GM18508 (cell line): ENCODE results near the gene FBXW7.

Experiments used
- ATAC-seq: cut with Tn5 transposase; IDR thresholded peaks from one replicate; pipeline ENCODE4 v1.9.1; 2021; ENCODE audit warnings: moderate number of reproducible peaks; ENCODE audit not compliant: insufficient read depth, unreplicated experiment

Gene FBXW7

GRCh38 chr4:152479428-152480026 lies 56.4 kb downstream of the FBXW7 start:
- no peak for ATAC-seq

DNA sequence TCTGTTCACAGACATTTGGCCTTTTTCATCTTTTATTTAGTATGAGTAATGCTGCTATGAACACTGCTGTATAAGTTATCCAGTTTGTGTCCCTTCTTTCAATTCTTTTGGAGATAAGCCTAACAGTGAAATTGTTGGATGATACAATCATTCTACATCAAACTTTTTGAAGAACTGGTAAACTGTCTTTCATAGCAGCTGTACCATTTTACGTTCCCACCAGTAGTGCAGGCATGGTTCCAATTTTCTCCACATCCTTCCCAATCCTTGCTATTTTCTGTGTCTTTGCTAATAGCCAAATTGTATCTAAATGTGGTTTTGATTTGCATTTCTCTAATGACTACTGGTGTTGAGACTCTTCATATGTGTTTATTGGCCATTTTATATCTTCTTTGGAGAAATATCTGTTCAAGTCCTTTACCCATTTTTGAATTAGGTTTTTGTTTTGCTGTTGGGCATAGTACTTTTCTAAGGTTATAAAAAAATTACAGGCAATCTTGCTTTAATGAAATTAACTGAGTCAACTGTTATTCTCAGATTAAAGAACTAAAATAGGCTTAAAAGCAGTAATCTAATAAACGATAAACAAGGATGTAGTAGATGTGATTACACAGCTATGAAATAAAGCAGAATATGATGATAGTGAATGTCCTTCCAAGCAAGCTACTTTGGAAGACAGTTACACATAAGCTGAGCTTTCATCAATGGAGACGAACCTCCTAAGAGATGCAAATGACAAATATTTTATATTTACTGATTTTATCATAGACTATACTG lies 57.2 kb downstream of the FBXW7 start:
- no peak for ATAC-seq

DNA sequence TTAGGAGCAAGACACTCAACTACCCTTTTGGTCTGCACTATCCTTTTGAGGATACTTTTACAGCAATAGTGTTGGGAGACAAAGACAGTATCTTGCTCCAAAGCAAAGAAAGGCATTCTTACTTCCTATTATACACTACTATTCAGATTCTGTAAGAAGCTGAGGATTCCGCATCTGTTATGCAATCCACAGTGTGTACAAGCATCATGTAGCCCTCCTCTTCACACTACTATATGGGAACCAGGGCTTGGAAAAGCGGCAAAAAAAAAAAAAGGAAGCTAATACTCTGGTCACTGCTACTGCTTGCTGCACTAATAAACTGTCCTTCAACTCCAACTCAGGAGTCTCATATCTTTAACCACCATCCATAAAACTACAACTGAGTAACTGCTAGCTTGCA lies 59.1 kb downstream of the FBXW7 start:
- ATAC-seq, result no peak

DNA sequence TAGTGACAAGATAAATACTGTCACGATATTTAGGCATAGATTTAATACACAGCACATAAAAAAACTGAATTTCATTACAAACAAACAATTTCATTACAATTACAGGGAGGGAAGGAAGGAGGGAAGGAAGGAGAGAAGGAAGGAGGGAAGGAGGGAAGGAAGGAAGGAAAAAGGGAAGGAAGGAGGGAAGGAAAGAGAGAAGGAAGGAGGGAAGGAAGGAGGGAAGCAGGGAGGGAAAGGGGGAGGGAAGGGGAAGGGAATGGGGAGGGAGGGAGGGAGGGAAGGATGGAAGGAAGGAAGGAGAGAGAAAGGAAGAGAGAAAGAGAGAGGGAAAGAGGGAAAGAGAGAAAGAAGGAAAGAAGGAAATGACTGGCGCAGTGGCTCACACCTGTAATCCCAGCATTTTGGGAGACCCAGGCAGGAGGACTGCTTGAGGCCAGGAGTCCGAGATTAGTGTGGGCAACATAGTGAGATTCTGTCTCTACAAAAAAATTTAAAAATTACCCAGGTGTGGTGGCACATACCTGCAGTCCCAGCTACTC lies 64.6 kb downstream of the FBXW7 start:
- ATAC-seq, result no peak

DNA sequence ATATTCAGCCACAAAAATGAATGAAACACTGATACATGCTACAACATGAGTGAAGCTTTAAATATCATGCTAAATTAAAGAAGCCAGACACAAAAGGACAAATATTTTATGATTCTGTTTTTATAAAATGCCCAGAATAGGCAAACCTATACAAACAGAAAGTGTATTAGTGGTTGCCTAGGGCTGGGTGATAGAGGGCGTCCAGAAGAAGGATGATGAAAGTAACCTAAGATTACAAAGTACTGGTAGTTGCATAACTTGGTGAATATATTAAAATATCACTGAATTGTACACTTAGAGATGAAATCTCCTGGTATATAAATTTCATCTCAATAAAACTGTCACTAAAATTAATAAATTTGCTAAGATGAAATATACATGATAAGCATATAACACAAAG lies 67.5 kb downstream of the FBXW7 start:
- no peak for ATAC-seq

DNA sequence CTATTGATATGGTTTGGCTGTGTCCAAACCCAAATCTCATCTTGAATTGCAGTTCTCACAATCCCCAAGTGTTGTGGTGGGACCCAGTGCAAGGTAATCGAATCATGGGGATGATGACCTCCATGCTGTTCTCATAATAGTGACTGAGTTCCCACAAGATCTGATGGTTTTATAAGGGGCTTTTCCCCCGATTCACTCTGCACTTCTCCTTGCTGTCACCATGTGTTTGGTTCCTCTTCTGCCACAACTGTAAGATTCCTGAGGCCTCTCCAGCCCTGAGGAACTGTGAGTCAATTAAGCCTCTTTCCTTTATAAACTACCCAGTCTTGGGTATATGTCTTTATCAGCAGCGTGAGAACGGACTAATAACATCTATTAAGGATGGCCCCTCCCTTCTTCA lies 68.8 kb downstream of the FBXW7 start:
- no peak for ATAC-seq

DNA sequence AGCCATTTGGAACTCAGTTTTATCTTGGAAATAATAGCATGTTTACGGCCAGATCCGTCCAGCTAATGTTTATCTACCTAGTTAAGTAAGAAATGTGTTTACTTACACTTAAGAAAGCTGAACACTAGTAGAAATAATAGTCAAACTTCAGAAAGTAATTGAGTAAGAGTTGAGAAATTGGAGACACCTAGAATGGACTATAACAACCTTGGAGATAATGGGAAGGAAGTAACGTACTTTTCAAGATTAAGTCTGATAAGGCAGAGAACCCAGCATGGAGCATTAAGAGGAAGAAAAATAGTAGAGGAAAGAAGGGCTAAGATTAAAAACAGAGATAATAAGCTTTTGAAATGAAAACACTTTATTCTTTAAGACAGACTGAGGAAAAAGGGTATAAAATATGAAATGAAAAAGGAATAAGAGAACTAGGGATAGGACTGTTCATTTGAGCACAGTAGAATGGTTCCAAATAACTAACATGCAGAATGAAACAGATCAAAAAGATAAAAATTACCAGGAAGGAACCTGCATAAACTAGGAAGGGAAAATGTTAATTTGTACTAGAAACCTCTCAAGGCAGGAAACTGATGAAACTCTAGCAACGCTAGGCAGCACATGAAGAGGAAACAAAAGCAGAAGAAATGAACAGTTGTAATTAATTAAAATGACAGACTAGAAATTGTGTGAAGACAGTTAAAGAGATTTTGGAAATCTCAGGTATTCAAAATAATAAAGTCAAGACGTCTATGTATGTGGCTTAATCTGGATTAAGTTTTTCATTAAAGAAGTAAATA lies 71.7 kb downstream of the FBXW7 start:
- no peak for ATAC-seq

- ATAC-seq, result no peak
Measured at GRCh38 chr4:152463562-152463961, 72.3 kb downstream of the FBXW7 start.

- no peak for ATAC-seq
Measured at GRCh38 chr4:152462695-152463094, 73.2 kb downstream of the FBXW7 start.

DNA sequence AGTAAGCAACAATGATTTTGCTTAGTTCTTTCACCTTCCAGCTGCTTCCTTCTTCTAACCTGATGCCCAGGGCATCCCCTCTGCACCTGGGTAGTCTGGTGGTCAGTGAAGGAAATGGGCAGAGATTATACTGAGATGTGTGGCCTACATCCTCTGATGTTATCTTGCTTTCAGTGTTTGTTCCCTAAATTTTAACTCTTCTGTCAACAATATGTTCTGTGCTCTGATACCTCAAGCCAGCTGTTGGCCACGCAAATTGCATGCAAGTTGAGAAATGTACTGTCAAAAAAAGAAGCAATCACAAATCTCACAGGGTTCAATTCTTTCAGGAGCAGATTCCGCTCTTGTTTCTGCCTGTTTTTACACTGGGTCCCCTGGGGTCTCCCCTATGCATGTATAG lies 73.8 kb downstream of the FBXW7 start:
- peak; percentile 59 for ATAC-seq

GRCh38 chr4:152460488-152460887 lies 75.4 kb downstream of the FBXW7 start:
- no peak for ATAC-seq

- no peak for ATAC-seq
Measured at GRCh38 chr4:152459326-152459725, 76.6 kb downstream of the FBXW7 start.

- ATAC-seq, result no peak
Measured at GRCh38 chr4:152458801-152459302, 77.0 kb downstream of the FBXW7 start.

- ATAC-seq, result no peak
Measured at GRCh38 chr4:152456609-152457008, 79.3 kb downstream of the FBXW7 start.

DNA sequence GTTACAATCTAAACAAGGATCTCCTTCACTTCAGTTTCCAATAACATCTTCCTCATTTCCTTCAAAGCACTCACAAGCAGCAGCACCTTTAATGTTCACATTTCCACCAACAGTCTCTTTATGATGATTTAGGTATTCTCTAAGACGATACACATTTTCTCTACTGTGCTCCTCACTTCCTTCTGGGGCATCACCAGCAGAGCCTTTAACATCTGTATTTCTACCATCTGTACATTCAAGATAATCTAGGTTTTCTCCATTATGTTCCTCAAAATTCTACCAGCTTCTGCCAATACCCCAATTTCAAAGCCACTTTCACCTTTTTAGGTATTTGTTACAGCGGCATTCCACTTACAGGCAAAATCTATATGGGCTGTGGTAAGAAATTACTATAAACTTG lies 80.6 kb downstream of the FBXW7 start:
- ATAC-seq, result no peak

- no peak for ATAC-seq
Measured at GRCh38 chr4:152454398-152455011, 81.4 kb downstream of the FBXW7 start.

- ATAC-seq, result no peak
Measured at GRCh38 chr4:152451496-152451895, 84.4 kb downstream of the FBXW7 start.

DNA sequence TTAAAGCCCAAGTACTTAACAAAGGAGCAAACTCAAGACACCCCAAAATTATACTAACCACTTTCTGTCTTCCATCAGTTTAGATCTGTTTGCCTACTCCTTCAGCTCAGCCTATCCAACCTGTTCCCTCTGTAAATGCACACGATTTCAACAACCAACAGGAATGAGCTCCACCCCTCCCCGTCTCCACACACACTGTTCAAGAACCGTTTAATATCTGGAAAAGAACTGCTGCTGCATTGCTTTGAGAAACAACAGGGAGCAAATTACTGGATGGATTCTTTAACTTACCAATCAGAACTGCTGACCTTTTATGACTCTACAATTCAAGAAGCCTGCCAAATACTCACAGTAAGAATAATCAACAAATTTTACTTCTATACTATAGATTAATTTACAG lies 87.0 kb downstream of the FBXW7 start:
- ATAC-seq, result no peak

DNA sequence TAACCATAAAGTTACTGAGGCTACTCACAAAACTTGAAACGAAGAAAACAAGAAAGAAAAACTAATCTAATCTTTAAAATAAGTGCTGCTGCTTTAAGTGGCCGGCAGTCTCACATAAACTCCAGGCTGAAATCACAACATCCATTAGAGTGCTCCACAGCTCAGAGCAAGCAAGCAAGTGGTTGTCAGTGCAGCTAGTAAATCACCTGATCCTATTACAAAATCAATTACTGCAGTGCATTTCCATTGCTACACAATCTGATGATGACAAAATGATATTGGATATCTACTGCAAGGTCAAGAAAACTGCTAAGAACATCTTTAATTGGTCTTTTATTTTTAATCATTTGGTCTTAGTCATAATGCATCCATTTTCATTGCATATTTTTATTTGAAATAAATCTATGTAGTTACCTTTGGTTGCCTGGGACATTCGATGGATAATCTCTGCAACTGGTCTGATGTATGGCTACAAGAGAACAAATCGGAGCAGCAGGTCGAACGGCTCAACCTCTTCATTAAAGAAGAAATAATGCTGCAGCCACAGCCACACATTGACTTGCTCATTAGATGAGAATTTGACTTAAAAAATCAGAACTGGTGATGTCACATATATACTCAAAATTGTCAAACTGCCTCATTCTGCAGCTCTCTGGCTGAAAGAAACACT lies 87.7 kb downstream of the FBXW7 start:
- ATAC-seq, result no peak

GRCh38 chr4:152443859-152444258 lies 92.0 kb downstream of the FBXW7 start:
- ATAC-seq, result no peak
